ENCODE data around the gene LILRB3.

DNA sequence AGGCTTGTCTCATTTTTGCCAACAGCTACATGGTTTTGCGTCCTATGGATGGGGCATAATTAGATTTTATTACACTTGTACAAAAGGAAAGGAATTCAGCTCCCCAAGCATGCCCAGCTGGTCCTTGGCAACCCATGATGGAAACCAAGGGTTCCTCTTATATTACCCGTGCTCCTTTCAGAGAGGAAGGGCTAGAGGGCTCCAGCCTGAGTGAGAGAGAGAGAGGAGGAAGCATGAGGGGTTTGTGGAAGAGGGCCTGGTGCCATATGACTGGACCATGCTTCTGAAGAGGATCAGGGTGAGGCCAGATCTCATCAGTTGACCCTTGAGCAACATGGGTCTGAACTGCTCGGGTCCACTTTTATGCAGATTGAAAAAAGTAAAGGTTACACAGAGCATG is 25.7 kb downstream of the LILRB3 start:
- TF ChIP-seq, protein P1, sequence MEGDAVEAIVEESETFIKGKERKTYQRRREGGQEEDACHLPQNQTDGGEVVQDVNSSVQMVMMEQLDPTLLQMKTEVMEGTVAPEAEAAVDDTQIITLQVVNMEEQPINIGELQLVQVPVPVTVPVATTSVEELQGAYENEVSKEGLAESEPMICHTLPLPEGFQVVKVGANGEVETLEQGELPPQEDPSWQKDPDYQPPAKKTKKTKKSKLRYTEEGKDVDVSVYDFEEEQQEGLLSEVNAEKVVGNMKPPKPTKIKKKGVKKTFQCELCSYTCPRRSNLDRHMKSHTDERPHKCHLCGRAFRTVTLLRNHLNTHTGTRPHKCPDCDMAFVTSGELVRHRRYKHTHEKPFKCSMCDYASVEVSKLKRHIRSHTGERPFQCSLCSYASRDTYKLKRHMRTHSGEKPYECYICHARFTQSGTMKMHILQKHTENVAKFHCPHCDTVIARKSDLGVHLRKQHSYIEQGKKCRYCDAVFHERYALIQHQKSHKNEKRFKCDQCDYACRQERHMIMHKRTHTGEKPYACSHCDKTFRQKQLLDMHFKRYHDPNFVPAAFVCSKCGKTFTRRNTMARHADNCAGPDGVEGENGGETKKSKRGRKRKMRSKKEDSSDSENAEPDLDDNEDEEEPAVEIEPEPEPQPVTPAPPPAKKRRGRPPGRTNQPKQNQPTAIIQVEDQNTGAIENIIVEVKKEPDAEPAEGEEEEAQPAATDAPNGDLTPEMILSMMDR (IDR thresholded peaks at IDR 0.05) = no peak
- TF ChIP-seq POLR2A (IDR thresholded peaks at IDR 0.05) (no peak), EP300 (IDR thresholded peaks at IDR 0.05) (no peak)

Measured in ovary (tissue), 3 donors.